GM19438 (cell line): ENCODE data around the gene HOXB2.
"Not testable (repeated sequence)": the region's sequence is repeated elsewhere in the genome, so short reads cannot be mapped to it uniquely, and the experiment has no call there.

Source experiments
- ATAC-seq: cut with Tn5 transposase; IDR thresholded peaks from one replicate; pipeline ENCODE4 v1.9.1; 2021; ENCODE audit warnings: low read depth; ENCODE audit not compliant: unreplicated experiment

Gene HOXB2

GRCh38 chr17:48526608-48527546 lies 18.0 kb downstream of the HOXB2 start:
- ATAC-seq: no peak

GRCh38 chr17:48523010-48523409 lies 21.9 kb downstream of the HOXB2 start:
- ATAC-seq: no peak

GRCh38 chr17:48522031-48522653 lies 22.8 kb downstream of the HOXB2 start:
- no peak for ATAC-seq

DNA sequence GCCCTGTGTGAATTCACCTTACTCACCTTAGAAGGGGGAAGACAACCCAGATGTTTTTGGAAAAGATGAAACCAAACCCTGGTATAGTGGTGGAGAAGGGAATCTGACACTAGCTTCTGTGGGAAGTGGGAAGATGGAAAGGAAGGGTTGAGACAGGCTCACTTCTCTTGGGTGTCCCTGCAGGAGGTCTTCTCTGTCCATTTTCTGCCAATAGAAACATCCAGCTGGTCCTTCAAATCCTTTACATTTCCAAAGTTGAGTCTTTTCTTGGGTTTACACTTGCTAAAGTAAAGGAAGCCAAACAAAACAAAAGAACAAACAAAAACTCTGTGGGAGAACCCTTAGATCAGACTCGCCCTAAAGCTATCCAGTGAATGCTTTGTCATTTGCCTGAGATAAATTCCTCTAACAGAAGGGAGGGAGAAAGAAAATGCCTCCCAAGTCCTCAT lies 24.3 kb downstream of the HOXB2 start:
- ATAC-seq: no peak

GRCh38 chr17:48519427-48519826 lies 25.5 kb downstream of the HOXB2 start:
- no peak for ATAC-seq

DNA sequence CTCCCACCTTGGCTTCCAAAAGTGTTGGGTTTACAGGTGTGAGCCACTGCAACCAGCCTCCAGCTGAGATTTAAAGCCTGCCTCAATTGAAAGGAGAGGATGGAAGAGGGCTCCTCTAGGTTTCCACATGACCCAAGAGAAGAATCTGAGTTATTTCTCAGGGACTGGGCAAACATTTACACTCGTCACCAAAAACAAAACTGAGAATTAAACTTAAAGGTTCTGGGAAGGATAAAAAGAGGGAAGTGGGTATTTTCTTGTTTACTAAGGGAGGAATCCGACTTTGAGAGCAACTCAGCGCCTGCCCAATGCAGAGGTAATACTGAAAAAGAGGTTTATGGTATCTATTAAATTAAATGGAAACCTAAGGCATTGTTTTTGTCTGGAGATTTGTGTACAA lies 27.4 kb downstream of the HOXB2 start:
- ATAC-seq: peak; percentile 51

DNA sequence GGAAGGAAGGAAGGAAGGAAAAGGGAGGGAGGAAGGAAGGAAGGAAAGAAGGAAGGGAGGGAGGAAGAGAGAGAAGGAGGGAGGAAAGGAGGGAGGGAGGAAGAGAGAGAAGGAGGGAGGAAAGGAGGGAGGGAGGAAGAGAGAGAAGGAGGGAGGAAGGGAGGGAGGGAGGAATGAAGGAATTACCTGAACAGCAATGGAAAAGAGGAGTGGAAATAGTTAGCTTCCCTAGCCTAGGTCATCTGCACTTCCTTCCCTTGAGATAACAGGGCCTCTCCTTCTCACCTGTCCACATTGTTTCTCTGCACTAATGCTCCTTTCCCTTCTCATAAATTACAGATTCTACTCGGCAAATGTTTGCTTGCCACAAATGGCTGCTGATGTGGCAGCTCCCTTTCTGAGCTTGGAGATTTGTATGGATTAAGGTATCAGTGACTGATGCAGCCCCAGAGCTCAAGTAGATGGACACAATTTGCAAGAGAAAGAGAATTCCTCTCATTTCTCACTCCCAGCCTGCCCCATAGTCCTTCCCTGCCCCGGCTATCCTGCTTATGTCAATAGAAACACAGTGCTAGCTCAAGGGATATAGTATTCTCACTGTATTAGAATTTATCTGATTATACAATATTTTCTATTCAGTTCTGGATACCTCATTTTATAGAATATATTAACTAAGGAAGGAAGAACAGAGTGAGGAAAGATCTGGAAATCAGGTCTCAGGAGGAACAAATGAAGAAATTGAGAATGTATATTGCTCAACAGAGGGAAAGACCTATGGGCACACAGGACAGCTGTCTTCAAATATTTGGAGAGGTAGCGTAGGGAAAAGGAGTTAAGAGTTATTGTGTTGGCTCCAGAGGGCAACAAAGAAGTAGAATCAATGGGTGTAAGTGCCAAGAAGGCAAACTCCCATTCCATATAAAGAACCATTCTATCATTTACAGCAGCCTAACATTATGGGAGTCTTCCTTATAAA lies 28.7 kb downstream of the HOXB2 start:
- ATAC-seq: no peak

GRCh38 chr17:48514477-48514876 lies 30.4 kb downstream of the HOXB2 start:
- ATAC-seq: no peak

DNA sequence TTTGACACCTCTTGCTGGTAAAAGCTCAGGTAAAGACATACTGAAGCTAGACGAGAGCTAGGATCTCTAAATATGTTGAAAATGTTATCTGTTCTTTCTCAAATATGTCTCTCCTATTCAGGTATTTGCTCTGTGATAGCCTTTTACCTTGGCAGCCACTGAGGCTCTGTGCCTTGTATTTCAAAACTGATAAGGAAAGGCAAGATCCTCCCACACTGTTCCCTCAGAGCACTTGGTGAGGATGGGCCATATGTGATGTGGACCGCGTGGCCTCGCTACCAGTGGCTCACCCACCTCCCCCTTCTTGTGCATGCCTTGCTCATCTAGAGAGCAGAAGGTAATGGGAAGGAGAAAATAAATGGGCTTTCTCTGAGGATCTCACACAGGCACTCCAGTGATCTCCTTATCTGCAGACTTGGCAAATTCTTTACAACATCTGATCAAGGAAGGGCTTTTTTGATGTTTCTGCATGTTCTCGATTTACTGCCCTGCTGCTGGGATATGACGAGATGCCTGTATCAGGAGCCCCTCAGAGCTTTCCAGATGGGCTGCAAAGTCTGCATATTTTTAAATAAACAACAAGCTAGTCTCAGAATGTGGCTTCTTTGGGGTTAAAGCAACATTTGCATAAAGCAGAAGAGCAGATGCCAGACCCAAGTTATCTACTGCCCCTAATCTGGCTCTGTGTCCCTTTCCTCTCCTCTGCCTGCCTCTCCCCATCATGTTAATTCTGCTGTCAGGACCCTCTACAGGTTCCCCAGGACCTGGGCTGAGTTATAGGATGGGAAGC lies 31.0 kb downstream of the HOXB2 start:
- no peak for ATAC-seq

- ATAC-seq: no peak
Observed at GRCh38 chr17:48513097-48513496, 31.8 kb downstream of the HOXB2 start.

DNA sequence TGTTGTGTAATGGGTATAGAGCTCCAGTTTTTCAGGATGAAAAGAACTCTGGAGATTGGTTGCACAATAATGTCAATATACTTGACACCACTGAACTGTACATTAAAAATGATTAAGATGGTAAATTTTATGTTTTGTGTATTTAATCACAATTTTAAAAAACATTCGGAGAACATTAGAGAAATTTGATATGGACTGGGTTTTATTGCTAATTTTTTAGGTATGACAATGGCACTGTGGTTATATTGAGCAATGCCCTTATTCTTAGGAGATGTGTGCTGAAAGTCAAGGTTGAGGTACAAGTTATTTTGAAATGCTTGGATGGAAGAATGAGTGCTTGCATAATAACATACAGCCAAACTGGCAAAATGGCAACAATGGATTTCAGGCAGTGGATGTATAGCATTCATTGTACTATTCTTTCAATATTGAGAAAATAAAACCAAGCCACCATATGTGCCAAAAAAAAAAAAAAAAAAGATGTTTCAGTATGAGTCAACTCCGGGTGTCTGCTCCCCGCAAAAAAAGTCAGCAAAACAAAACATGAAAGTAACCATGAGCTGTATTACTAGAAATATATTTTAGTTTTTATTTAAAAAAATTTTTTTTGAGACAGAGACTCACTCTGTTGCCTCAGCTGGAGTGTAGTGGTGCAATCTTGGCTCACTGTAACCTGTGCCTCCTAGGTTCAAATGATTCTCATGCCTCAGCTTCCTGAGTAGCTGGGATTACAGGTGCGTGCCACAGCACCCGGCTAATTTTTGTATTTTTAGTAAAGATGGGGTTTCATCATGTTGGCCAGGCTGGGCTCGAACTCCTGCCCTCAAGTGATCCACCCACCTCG lies 33.9 kb downstream of the HOXB2 start:
- no peak for ATAC-seq

GRCh38 chr17:48510381-48510760 lies 34.5 kb downstream of the HOXB2 start:
- no peak for ATAC-seq

- ATAC-seq: not testable (repeated sequence)
Observed at GRCh38 chr17:48509708-48510107, 35.2 kb downstream of the HOXB2 start.

DNA sequence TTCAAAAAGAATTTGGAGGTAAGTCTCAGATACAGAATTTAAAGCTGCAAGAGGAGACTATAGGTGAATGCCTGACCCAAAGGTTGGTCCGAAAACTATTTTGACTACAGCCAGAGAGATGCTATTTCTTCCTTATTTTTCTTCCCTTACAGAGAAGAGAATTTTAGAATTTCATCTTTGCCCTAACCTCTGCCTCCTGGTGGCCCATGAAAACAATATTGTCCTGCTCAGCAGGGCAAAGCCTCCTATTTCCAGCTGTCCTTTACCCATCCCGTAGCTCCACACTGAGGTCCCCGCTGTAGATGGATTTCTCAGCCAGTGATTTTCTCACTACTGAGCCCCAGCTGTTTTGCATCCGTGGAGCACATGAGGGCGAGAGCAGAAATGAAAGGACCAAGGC lies 38.7 kb downstream of the HOXB2 start:
- ATAC-seq: no peak

GRCh38 chr17:48505788-48506187 lies 39.1 kb downstream of the HOXB2 start:
- peak; percentile 77 for ATAC-seq

DNA sequence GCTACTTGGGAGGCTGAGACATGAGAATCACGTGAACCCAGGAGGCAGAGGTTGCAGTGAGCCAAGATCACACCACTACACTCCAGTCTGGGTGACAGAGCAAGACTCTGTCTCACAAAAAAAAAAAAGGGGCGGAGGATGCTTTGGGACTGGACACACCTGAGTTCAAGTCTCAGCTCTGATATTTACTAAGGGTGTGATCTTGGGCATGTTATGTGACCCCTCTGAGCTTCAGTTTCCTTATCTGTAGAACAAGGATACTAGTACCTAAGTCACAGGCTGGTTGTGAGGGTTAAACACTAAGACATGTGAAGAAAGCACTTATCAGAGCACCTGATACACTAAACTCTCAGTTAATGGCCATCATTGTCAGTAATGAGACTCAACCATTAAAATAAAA lies 40.0 kb downstream of the HOXB2 start:
- no peak for ATAC-seq

DNA sequence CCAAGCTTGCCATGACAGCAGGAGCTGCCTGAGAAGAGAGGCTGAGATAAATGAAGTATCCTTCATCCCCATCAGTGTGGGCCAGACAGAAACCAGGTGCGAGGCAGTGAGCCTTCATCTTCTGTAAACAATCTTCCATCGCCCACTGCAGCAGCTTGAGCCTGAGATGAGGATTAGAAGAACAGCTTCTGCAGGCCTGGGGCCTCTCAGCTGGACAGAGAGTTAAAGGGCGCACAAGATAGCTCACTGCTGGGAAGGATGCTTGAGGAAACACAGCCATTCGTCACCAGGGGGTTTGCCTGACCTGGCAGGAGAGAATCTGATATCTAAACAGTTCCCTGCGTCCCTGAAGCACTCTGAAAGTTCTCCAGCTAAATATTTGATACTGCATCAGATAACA lies 41.2 kb downstream of the HOXB2 start:
- ATAC-seq: no peak

DNA sequence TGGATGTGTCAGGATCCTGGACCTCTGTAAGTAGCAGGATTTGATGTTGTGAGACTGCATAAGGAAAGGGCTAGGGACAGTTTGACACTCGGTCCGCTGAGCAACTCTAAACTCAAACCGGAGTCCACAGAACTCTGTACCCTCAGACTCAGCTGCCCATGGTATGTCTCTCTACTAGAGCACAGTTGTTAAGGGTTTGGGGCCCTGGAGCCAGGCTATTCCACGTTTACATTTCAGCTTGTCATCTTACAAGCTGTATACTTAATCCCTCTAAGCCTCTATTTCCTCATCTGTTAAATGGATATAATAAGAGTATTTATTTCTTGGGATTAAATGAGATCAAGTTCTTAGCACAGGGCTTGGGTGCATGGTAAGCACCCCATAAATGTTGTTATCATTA lies 42.0 kb downstream of the HOXB2 start:
- ATAC-seq: no peak

- ATAC-seq: no peak
Observed at GRCh38 chr17:48502312-48502711, 42.6 kb downstream of the HOXB2 start.
